ENCODE results near the gene PAX9.

DNA sequence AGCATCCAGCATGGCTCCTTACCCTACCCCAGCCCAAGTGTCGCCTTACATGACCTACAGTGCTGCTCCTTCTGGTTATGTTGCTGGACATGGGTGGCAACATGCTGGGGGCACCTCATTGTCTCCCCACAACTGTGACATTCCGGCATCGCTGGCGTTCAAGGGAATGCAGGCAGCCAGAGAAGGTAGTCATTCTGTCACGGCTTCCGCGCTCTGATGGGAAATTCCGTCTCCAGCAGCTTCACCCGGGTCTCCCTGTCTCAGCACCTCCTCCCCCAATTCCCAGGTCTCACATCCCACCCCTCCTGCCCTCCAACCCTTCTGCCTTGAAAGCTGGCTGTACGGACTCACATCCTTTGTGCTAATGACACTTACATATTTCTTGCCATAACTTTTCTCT lies 14.6 kb downstream of the PAX9 start:
- TF ChIP-seq, protein P1, sequence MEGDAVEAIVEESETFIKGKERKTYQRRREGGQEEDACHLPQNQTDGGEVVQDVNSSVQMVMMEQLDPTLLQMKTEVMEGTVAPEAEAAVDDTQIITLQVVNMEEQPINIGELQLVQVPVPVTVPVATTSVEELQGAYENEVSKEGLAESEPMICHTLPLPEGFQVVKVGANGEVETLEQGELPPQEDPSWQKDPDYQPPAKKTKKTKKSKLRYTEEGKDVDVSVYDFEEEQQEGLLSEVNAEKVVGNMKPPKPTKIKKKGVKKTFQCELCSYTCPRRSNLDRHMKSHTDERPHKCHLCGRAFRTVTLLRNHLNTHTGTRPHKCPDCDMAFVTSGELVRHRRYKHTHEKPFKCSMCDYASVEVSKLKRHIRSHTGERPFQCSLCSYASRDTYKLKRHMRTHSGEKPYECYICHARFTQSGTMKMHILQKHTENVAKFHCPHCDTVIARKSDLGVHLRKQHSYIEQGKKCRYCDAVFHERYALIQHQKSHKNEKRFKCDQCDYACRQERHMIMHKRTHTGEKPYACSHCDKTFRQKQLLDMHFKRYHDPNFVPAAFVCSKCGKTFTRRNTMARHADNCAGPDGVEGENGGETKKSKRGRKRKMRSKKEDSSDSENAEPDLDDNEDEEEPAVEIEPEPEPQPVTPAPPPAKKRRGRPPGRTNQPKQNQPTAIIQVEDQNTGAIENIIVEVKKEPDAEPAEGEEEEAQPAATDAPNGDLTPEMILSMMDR (IDR thresholded peaks at IDR 0.05; ENCODE audit: borderline replicate concordance, extremely low read depth, low read length, poor library complexity, severe bottlenecking), result no peak
- TF ChIP-seq EZH2 (IDR thresholded peaks at IDR 0.05; ENCODE audit: borderline replicate concordance, low read depth, low read length, severe bottlenecking), result no peak
